Body of pancreas (tissue), 4 donors: Measurements from ENCODE around the gene NWD2. TPM values are rescaled to one million over a fixed set of nuclear protein-coding genes. Genes with fewer than 3 reads are reported as not detected.
"Not testable (repeated sequence)": the region's sequence is repeated elsewhere in the genome, so short reads cannot be mapped to it uniquely, and the experiment has no call there.

ENCODE experiments used
- ATAC-seq: fragments of 150-250 bp; one replicate; pipeline ENCODE4 v1.9.1; 2016
- DNase-seq, 4 donors: peaks; one replicate each; pipeline ENCODE4 v3.0.0-alpha.2; 2019
- H3K27ac ChIP-seq, 4 donors: fragments of 200-600 bp; sonication (generic); 1 replicate in 3 of 4; 2 replicates in 1 of 4; pipeline versions ENCODE4 v1.5.1 to v1.6.1; 2016 to 2019; ENCODE audit warnings: mild to moderate bottlenecking in 1 of 4, mixed read lengths in 1 of 4, moderate library complexity in 1 of 4
- H3K27me3 ChIP-seq, 2 donors: fragments of 200-600 bp; sonication (generic); one replicate each; pipeline ENCODE4 v1.6.0; 2016; ENCODE audit warnings: mild to moderate bottlenecking in 1 of 2
- H3K36me3 ChIP-seq, 2 donors: fragments of 200-600 bp; sonication (generic); replicated peaks in 1 of 2; 2 replicates each; pipeline ENCODE4 v1.5.1; 2016; ENCODE audit warnings: low read depth in 2 of 2; ENCODE audit not compliant: insufficient read depth in 1 of 2
- H3K4me1 ChIP-seq: fragments of 200-600 bp; sonication (generic); one replicate; pipeline ENCODE4 v1.6.0; 2016
- H3K4me3 ChIP-seq, 2 donors: fragments of 200-600 bp; sonication (generic); 1 replicate in 1 of 2; 2 replicates in 1 of 2; pipeline ENCODE4 v1.5.1; 2016 to 2019
- H3K9me3 ChIP-seq, 3 donors: fragments of 200-600 bp; sonication (generic); 1 replicate in 2 of 3; 2 replicates in 1 of 3; pipeline ENCODE4 v1.5.1; 2016
- POLR2A ChIP-seq, 3 donors: fragments of 450-650 bp; IDR thresholded peaks; one replicate each; pipeline ENCODE4 v1.6.1; 2016; ENCODE audit warnings: antibody characterized with exemption in 3 of 3, mild to moderate bottlenecking in 2 of 3
- WGBS, 2 donors: methylation state at CpG; one replicate each; pipeline ENCODE4 v1.1.5; 2017; 5-methylcytosine and 5-hydroxymethylcytosine counted together
- intact Hi-C: fragments of 100-400 bp; cut with DNase I; formaldehyde crosslinking; loops from one replicate; pipeline ENCODE4 v1.15.1; 2023
- microRNA-seq, 2 donors: library from miRNA; unstranded; fragments of <30 nt; microRNA quantifications; one replicate each; pipeline ENCODE4, GENCODE V29; 2016; ENCODE audit warnings: borderline number of aligned reads in 2 of 2, borderline replicate concordance in 2 of 2
- small RNA-seq: library from RNA; depleted of rRNA; stranded (forward); fragments of <200 nt; gene quantifications from one replicate; pipeline ENCODE3, GENCODE V24; 2016
- total RNA-seq, 2 donors: library from RNA; depleted of rRNA; stranded (reverse); fragments of >200 nt; gene quantifications; one replicate each; pipeline ENCODE4 v1.1.0, GENCODE V29; 2016
- TF ChIP-seq, protein P1 (sequence below), 7 experiments: fragments of 450-650 bp in 4 of 7; fragments of 200-600 bp in 3 of 7; sonication (generic) in 3 of 7; IDR thresholded peaks; one replicate each; pipeline ENCODE4 v1.5.1; 2016 to 2019; ENCODE audit warnings: antibody characterized with exemption in 7 of 7

NWD2 gene
- total RNA-seq, 2 donors from 2014 or later: 0.26 to 4.0 TPM

DNA sequence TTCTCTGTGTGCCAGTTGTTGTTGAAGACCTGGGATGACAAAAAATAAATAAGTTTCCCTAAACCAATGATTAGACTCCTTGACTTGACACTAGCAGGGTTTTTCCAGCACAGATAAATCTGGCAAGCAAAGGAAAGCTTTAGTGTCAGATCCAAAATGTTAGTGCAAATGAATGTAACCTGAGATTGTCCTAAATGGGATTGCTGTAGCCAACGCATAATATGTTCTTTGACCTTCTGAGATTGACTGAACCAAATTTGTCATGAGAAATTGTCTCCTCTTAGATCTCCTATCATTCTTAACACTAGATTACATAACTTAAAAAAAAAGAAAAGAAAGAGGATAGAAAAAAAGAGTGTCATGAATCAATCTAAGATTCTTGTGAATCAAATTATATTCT is 245.2 kb downstream of the NWD2 start:
- H3K27ac ChIP-seq: peak overlapping the region in 3 of 4 donors; percentile 43 to 63 (median 55)
- H3K36me3 ChIP-seq: peaks cover 0 to 3% of the 10 kb centered on the region in 2 donors
- no peaks in the 10 kb centered on the region for H3K27me3 ChIP-seq
- H3K4me1 ChIP-seq: peaks cover 45% of the 10 kb centered on the region
- TF ChIP-seq, protein P1, sequence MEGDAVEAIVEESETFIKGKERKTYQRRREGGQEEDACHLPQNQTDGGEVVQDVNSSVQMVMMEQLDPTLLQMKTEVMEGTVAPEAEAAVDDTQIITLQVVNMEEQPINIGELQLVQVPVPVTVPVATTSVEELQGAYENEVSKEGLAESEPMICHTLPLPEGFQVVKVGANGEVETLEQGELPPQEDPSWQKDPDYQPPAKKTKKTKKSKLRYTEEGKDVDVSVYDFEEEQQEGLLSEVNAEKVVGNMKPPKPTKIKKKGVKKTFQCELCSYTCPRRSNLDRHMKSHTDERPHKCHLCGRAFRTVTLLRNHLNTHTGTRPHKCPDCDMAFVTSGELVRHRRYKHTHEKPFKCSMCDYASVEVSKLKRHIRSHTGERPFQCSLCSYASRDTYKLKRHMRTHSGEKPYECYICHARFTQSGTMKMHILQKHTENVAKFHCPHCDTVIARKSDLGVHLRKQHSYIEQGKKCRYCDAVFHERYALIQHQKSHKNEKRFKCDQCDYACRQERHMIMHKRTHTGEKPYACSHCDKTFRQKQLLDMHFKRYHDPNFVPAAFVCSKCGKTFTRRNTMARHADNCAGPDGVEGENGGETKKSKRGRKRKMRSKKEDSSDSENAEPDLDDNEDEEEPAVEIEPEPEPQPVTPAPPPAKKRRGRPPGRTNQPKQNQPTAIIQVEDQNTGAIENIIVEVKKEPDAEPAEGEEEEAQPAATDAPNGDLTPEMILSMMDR (IDR thresholded peaks at IDR 0.05): no peak
- no peak for TF ChIP-seq POLR2A (IDR thresholded peaks at IDR 0.05)
- DNase-seq (no peak), ATAC-seq (no peak)
- H3K4me3 ChIP-seq: no peak overlapping the region
- WGBS, 2 donors: 20 to 24% methylated on average over 1 of the region's 1 CpG
- no peaks in the 10 kb centered on the region for H3K9me3 ChIP-seq
- intact Hi-C loops: no loop called here

DNA sequence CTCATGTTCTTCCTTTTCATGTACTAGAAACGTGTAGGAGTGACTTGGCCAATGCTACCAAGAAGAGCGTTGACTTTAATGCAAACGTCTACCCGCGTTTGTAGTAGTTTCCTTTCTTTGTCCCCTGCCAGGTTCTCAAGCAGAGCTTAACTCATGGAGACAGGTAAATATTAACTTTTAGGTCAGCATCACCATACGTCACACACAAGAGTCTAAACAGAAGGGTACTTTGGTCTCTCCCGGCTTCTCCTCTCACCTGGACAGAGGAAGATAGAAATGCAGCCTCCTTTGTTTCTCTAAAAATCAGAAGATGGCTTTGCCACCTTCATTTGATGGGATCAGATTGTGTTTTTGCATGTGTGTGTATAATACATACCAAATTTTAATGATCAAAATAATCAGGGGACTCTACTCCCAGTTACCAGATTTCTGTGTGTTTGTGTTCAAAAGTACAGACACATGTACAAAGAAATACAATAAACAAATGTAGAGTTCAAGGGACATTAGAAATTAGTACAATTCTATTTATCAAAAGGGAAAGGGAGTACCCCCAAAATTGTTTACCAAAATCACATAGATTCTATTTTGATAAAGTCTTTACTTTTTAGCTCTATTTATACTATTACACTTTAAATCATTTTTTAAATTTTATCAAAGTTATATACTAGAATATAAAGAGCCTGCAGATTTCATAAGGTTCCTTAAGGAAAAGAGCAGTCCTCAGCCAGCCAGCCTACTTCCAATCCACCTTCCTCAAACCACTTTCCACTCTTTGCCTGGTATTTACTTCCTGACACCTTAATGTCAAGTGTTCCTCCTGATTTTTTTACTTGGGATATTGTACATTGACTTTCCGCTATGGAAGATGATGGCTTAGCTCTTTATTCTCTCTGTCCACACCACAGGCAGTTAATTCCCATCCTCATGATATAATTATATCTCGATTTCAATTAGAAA is 246.1 kb downstream of the NWD2 start:
- no peaks in the 10 kb centered on the region for H3K27me3 ChIP-seq
- ATAC-seq (peak; percentile 85), DNase-seq (peak in 3 of 4 donors; percentile 23 to 44 (median 28))
- 25 to 32% methylated on average over 9 of the region's 9 CpGs for WGBS, 2 donors
- H3K36me3 ChIP-seq: peaks cover 0 to 3% of the 10 kb centered on the region in 2 donors
- intact Hi-C loops: no loop called here
- peaks cover 36% of the 10 kb centered on the region for H3K4me1 ChIP-seq
- TF ChIP-seq POLR2A (IDR thresholded peaks at IDR 0.05): no peak
- TF ChIP-seq, protein P1 (IDR thresholded peaks at IDR 0.05): no peak
- no peaks in the 10 kb centered on the region for H3K9me3 ChIP-seq
- H3K4me3 ChIP-seq: no peak overlapping the region
- H3K27ac ChIP-seq: peak overlapping the region; percentile 43 to 63 (median 56)

DNA sequence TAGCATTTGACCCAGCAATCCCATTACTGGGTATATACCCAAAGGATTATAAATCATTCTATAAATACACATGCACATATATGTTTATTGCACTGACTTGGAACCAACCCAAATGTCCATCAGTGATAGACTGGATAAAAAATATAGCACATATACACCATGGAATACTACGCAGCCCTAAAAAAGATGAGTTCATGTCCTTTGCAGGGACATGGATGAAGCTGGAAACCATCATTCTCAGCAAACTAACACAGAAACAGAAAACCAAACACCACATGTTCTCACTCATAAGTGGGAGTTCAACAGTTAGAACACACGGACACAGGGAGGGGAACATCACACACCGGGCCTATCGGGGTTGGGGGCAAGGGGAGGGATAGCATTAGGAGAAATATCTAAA is 250.8 kb downstream of the NWD2 start:
- H3K27ac ChIP-seq, DNase-seq, H3K36me3 ChIP-seq, intact Hi-C loops, H3K9me3 ChIP-seq, H3K4me3 ChIP-seq, H3K27me3 ChIP-seq, ATAC-seq: not testable (repeated sequence)
- H3K4me1 ChIP-seq: peaks cover 11% of the 10 kb centered on the region
- 96 to 100% methylated on average over 4 of the region's 4 CpGs for WGBS, 2 donors

Small RNA genes lying within 50 kb of the gene (microRNA-seq; reads per million reads assigned to microRNA genes)
- 0 reads per million in 2 donors for gene MIR4801

Small RNA genes lying within 50 kb of the gene (small RNA-seq; reads per million reads assigned to genes)
- not detected for gene MIR4801
